Amniotic epithelial cell (primary cell): ENCODE data around the gene SLC25A34.
A peak's percentile ranks its signal among the peaks of the same experiment; 100 is the strongest.
"Not testable (repeated sequence)": the region's sequence is repeated elsewhere in the genome, so short reads cannot be mapped to it uniquely, and the experiment has no call there.

Experiments used
- DNase-seq: peaks from one replicate; pipeline ENCODE4 v3.0.0-alpha.2; 2010; ENCODE audit warnings: low read depth

Gene SLC25A34

DNA sequence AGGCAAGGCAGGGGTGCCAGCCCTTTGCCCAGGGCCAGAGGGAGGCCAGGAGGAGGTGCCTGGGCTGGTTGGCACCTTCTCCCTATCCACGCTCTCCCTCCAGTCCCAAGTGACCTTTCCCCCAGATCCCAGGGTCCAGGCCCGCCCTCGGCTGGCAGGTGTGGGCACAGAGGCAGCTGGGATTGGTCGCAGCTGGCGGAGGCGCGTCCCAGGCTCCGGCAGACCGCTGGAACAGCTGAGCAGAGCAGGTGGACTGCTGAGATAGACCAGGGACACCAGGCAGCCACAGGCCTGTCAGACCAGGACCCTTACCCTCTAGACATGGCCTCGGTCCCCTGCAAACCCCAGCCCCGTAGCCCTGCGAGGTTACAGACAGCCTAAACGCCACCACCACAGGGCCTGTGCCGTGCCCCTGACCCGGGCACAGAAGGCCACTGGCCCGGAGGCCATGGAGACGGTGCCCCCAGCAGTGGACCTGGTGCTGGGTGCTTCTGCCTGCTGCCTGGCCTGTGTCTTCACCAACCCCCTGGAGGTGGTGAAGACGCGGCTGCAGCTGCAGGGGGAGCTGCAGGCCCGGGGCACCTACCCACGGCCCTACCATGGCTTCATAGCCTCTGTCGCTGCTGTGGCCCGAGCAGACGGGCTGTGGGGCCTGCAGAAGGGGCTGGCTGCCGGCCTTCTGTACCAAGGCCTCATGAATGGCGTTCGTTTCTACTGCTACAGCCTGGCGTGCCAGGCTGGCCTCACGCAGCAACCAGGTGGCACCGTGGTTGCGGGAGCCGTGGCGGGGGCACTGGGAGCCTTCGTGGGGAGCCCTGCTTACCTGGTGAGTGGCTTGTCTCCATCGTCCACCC is at the start of gene SLC25A34:
Gene SLC25A34, plus strand, starts transcription at position 221 of the 854 bp plus-strand sequence. Its CDS starts 228 bp downstream, at position 449.
- no peak for DNase-seq

GRCh38 chr1:15687446-15687845 is 48.6 kb upstream of the SLC25A34 start:
- DNase-seq = no peak

DNA sequence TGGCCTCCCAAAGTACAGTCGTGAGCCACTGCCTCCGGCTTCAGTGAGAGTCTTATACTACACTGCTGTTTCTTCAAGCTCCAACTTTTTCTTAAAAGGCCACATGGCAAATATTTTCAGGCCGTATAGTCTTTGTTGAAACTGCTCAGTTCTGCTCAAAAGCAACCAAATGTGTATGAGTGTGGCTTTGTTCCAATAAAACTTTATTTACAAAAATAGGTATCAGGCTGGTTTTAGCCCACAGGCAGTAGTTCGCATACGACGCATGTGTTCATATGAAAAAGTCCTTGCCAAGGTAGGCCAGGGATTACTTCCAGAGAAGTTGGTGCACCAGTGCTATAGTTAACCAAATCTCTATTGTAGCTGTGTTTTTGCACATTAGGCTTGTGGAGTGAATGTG is 45.7 kb upstream of the SLC25A34 start:
- no peak for DNase-seq

DNA sequence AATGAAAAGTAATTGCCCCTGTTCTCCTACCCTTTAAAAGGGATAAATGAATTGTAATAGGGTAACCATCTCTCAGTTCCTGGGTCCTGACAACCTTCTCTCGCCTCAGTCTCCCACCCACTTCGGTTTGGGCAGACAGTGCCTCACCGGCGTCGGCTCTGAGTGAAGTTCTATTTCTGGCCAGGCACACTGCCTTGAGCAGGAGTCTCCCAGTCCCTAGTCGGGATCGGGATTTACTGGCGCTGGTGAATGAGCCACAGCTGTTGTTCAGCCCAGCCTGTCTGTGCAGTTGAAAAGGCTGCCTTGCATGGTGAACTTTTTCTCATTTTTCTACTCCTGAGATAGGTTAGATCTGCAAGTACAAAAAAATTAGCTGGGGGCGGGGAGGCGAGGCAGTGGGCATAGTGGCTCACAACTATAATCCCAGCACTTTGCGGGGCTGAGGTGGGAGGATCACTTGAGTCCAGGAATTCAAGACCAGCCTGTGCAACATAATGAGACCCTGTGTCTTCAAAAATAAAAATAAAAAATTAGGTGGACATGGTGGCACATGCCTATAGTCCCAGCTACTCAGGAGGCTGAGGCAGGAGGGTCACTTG is 44.5 kb upstream of the SLC25A34 start:
- no peak for DNase-seq

GRCh38 chr1:15692121-15692682 is 43.9 kb upstream of the SLC25A34 start:
- DNase-seq = no peak

- no peak for DNase-seq
Observed at GRCh38 chr1:15693371-15693770, 42.7 kb upstream of the SLC25A34 start.

DNA sequence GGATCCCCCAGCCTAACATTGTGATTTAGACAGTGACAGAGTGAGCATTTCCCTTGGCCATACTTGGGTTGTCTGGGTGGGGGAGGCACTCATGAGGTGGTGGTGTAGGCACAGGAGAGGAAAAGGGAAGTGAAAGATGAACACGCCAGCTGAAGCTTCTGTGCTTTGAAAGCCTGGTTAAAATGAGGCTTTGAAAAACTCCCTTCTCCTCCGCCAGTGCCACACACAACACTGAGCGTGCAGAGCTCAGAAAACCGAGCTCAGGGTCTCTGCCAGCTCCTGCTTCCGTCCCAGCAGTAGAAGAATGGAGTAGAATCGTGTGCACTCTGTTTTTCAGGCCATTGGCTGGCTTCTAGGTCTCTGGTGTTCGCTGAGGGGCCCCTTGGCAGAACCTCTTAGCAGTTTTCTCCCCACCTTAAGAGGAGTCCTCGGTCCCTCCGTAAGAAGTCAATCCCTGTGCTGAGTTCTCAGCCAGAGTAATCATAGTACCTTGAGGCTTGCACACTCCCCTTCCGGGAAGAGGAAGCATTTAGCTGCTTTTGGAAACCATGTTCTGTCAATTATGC is 39.0 kb upstream of the SLC25A34 start:
- no peak for DNase-seq

DNA sequence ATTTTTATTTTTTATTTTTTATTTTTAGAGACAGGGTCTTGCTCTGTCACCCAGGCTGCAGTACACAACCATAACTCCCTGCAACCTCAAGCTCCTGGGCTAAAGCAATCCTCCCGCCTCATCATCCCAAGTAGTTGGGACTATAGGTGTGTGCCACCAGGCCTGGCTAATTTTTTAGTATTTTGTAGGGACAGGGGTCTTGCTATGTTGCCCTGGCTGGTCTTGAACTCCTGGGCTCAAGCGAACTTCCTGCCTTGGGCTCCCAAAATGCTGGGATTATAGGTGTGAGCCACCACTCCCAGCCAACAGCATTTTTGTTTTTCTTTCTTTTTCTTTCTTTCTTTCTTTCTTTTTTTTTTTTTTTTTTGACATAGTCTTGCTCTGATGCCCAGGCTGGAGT is 37.9 kb upstream of the SLC25A34 start:
- DNase-seq = no peak

GRCh38 chr1:15699321-15699720 is 36.7 kb upstream of the SLC25A34 start:
- not testable (repeated sequence) for DNase-seq

- peak; percentile 48 for DNase-seq
Observed at GRCh38 chr1:15700508-15700907, 35.5 kb upstream of the SLC25A34 start.

- no peak for DNase-seq
Observed at GRCh38 chr1:15701784-15702183, 34.3 kb upstream of the SLC25A34 start.

GRCh38 chr1:15702722-15703550 is 33.1 kb upstream of the SLC25A34 start:
- no peak for DNase-seq

DNA sequence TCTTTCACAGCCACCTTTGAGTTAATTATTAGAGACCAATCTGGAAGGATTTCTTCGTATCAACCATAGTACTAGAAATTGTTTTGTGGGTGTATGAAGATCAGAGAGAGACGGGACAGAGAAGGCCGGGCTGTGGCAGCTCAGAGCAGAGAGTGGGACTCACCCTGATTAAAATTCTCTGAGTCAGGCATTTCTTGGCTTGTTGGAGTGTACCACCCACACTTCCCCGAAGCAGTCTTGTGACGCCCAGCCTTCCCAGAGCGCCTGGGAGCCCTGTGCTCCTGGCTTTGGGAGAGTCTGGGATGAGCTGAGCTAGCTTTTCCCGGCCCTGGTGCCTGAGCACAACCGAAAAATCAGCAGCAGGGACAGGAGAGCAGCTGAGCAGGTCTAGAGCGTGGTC is 32.5 kb upstream of the SLC25A34 start:
- DNase-seq = peak; percentile 89

DNA sequence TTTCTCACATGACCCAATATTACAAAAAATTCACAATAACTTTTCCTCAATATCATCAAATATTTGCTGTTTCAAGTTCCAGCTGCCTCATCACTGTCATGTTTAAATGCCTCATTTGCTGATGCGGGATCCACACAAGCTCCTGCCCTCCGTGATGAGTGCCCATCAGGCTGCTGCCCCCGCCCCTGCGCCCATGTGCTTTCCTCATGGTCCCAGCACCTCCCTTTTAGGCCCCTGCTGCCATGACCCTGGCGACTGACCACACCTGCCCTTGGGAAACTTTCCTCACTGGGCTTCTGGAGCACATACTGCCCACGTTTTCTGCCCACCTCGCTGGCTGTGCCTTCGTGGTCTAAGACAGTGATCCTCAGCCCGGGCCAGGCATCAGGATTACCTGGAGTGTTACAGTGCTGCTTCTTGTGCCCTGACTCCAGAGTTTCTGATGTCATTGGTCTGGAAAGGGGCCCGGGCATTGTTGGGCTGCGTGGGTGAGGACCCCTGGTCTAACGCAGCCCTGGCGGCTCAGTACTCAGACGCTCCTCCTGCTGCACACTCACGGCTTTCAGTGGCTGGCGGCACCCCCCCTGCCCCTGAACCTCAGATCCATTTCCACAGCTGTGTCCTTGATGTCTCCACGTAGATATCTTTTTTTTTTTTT is 31.4 kb upstream of the SLC25A34 start:
- no peak for DNase-seq

GRCh38 chr1:15705184-15705566 is 30.9 kb upstream of the SLC25A34 start:
- no peak for DNase-seq

- DNase-seq = no peak
Observed at GRCh38 chr1:15706751-15707150, 29.3 kb upstream of the SLC25A34 start.

DNA sequence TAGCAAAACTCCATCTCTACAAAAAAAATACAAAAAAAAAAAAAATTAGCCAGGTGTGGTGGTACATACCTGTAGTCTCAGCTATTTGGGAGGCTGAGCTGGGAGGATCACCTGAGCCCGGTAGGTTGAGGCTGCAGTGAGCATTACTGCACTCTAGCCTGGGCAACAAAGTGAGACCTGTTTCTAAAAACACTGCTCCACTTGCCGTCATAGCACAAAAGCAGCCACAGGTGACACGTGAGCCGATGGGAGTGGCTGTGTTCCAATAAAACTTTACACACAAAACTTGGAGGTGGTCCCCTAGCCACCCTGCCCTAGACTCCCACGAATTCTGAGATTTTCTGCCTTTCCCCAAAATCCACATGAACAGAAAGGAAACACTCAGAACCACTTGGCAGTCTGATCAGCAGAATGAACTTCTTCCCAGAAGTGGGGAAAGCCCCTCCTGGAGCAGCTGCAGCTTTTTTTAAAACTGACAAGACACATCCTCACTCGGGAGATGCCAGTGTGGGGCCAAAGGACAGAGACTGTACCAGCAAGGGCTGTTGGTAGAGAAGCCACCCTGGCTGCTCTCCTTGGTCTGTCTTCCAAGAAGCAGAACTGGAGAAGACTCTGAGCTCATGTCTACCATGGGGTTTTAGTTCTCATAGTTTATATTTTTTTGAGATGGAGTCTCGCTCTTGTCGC is 28.7 kb upstream of the SLC25A34 start:
- no peak for DNase-seq

- no peak for DNase-seq
Observed at GRCh38 chr1:15708486-15709137, 27.4 kb upstream of the SLC25A34 start.

GRCh38 chr1:15709226-15709625 is 26.8 kb upstream of the SLC25A34 start:
- no peak for DNase-seq

GRCh38 chr1:15712168-15712567 is 23.9 kb upstream of the SLC25A34 start:
- no peak for DNase-seq
